ENCODE results near the gene APOD.

Gene APOD

DNA sequence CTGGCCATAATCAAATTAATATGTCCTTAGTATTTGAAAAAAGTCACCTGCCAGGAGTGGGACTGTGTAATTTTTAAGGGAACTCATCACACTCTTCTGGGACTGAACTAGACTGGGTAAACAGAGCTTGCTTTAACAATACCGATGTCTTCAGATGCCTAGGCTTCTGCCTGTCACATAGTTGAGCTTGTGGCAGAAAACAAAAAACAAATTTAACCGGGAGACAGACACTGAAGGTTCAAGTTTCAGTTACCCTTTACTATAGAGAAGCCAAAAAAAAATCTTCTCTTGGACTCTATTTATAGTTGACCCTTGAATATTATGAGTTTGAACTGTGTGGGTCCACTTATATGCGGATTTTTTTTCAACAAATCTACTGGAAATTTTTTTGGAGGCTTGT is 51.4 kb downstream of the APOD start:
- H3K4me3 ChIP-seq (ENCODE audit: low read length in 2 of 2): no peak overlapping the region
- H3K18ac ChIP-seq (ENCODE audit: low read length): no peak overlapping the region
- no peak overlapping the region for H3K23ac ChIP-seq (ENCODE audit: low read depth, low read length, poor library complexity)
- no peak overlapping the region for H3K14ac ChIP-seq (ENCODE audit: low read length)
- H3K9me3 ChIP-seq (replicated peaks in 1 of 2; ENCODE audit: control insufficient read depth in 2 of 2, insufficient read depth in 1 of 2, low read depth in 1 of 2, low read length in 2 of 2): peaks cover 0 to 8% of the 10 kb centered on the region in 2 donors
- peaks cover 1% of the 10 kb centered on the region for H3K79me1 ChIP-seq (ENCODE audit: low read depth, low read length)
- H3K27ac ChIP-seq (replicated peaks; ENCODE audit: low read length): no peak overlapping the region
- peaks cover 0 to 15% of the 10 kb centered on the region in 2 donors for H3K36me3 ChIP-seq (replicated peaks in 1 of 2; ENCODE audit: control insufficient read depth in 2 of 2, insufficient read depth in 2 of 2, low read length in 2 of 2)
- DNase-seq (ENCODE audit: low spot score): no peak
- no peak overlapping the region for H3K9ac ChIP-seq (ENCODE audit: low read depth, low read length, poor library complexity)
- no peak overlapping the region for H2BK120ac ChIP-seq (ENCODE audit: low read depth, low read length)
- H3K4me1 ChIP-seq (ENCODE audit: control insufficient read depth in 2 of 2, insufficient read depth in 1 of 2, low read depth in 1 of 2, low read length in 2 of 2): no peaks in the 10 kb centered on the region
- no peak overlapping the region for H2AFZ ChIP-seq (ENCODE audit: low read length)
- H3K4ac ChIP-seq (ENCODE audit: low read length): no peak overlapping the region
- H2BK5ac ChIP-seq (ENCODE audit: low read length): no peak overlapping the region
- no CpG with 5 or more reads among the region's 3 CpGs for WGBS, 2 donors (ENCODE audit: extremely low coverage in 2 of 2, insufficient read length in 2 of 2, insufficient replicate concordance in 1 of 2)
- H4K8ac ChIP-seq (ENCODE audit: low read depth, low read length): no peak overlapping the region
- no peak overlapping the region for H2BK15ac ChIP-seq (ENCODE audit: low read length)
- no peaks in the 10 kb centered on the region for H3K27me3 ChIP-seq (ENCODE audit: control insufficient read depth in 3 of 3, insufficient read depth in 3 of 3, low read depth in 1 of 3, low read length in 3 of 3)
- H3K4me2 ChIP-seq (ENCODE audit: insufficient read depth, low read length, poor library complexity, severe bottlenecking): no peak overlapping the region
- H2AK5ac ChIP-seq (ENCODE audit: low read depth, low read length): no peak overlapping the region
- no peak overlapping the region for H4K91ac ChIP-seq (ENCODE audit: low read depth, low read length, poor library complexity)
- H2BK12ac ChIP-seq (ENCODE audit: low read length): no peak overlapping the region

DNA sequence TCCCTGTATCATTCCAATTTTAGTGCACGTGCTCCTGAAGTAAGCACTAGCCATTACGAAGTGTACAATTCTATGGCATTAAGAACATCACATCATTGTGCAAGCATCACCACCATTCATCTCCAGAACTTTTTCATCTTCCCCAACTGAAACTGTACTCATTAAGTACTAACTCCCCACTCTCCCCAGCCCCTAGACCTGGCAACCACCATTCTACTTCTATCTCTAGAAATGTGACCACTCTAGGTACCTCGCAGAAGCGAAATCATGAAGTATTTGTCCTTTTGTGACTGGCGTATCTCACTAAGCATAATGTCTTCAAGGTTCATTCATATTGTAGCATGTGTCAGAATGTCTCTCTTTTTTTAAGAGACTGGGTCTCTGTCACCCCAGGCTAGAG is 52.1 kb downstream of the APOD start:
- H4K91ac ChIP-seq (ENCODE audit: low read depth, low read length, poor library complexity): no peak overlapping the region
- WGBS, 2 donors (ENCODE audit: extremely low coverage in 2 of 2, insufficient read length in 2 of 2, insufficient replicate concordance in 1 of 2): no CpG with 5 or more reads among the region's 5 CpGs
- DNase-seq (ENCODE audit: low spot score): no peak

DNA sequence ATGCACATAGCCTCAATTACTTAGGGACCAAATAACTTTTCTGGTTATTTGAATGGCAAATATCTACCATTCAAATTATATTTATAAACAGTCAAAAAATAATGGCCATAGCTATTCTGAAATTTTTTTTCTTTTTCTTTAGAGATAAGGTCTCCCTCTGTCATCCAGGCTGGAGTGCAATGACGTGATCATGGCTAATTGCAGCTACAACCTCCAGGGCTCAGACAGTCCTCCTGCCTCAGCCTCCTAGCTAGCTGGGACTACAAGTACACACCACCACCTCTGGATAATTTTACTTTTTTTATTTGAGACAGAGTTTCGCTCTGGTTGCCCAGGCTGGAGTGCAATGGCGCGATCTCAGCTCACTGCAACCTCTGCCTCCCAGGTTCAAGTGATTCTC is 57.2 kb downstream of the APOD start:
- Histone ChIP-seq H3K4ac (ENCODE audit: low read length) (no peak overlapping the region), H3K9ac (ENCODE audit: low read depth, low read length, poor library complexity) (no peak overlapping the region), H3K4me1 (ENCODE audit: control insufficient read depth in 2 of 2, insufficient read depth in 1 of 2, low read depth in 1 of 2, low read length in 2 of 2) (no peaks in the 10 kb centered on the region), H2AFZ (ENCODE audit: low read length) (no peak overlapping the region), H2BK12ac (ENCODE audit: low read length) (no peak overlapping the region), H4K8ac (ENCODE audit: low read depth, low read length) (no peak overlapping the region), H3K18ac (ENCODE audit: low read length) (no peak overlapping the region), H3K23ac (ENCODE audit: low read depth, low read length, poor library complexity) (no peak overlapping the region), H3K27ac (replicated peaks; ENCODE audit: low read length) (no peak overlapping the region), H4K91ac (ENCODE audit: low read depth, low read length, poor library complexity) (no peak overlapping the region), H3K79me1 (ENCODE audit: low read depth, low read length) (no peaks in the 10 kb centered on the region), H3K4me2 (ENCODE audit: insufficient read depth, low read length, poor library complexity, severe bottlenecking) (no peak overlapping the region), H2BK120ac (ENCODE audit: low read depth, low read length) (no peak overlapping the region), H3K27me3 (ENCODE audit: control insufficient read depth in 3 of 3, insufficient read depth in 3 of 3, low read depth in 1 of 3, low read length in 3 of 3) (no peaks in the 10 kb centered on the region), H3K4me3 (ENCODE audit: low read length in 2 of 2) (no peak overlapping the region), H3K36me3 (replicated peaks in 1 of 2; ENCODE audit: control insufficient read depth in 2 of 2, insufficient read depth in 2 of 2, low read length in 2 of 2) (peaks cover 0 to 40% of the 10 kb centered on the region in 2 donors), H2BK5ac (ENCODE audit: low read length) (no peak overlapping the region), H2BK15ac (ENCODE audit: low read length) (no peak overlapping the region), H2AK5ac (ENCODE audit: low read depth, low read length) (no peak overlapping the region), H3K9me3 (replicated peaks in 1 of 2; ENCODE audit: control insufficient read depth in 2 of 2, insufficient read depth in 1 of 2, low read depth in 1 of 2, low read length in 2 of 2) (no peaks in the 10 kb centered on the region), H3K14ac (ENCODE audit: low read length) (no peak overlapping the region)
- no peak for DNase-seq (ENCODE audit: low spot score)
- no CpG with 5 or more reads among the region's 4 CpGs for WGBS, 2 donors (ENCODE audit: extremely low coverage in 2 of 2, insufficient read length in 2 of 2, insufficient replicate concordance in 1 of 2)

More for the DNA sequence above, 52.1 kb downstream of the APOD start:
- no peaks in the 10 kb centered on the region for H3K4me1 ChIP-seq (ENCODE audit: control insufficient read depth in 2 of 2, insufficient read depth in 1 of 2, low read depth in 1 of 2, low read length in 2 of 2)
- H3K18ac ChIP-seq (ENCODE audit: low read length): no peak overlapping the region
- H3K79me1 ChIP-seq (ENCODE audit: low read depth, low read length): peaks cover 1% of the 10 kb centered on the region
- H2AK5ac ChIP-seq (ENCODE audit: low read depth, low read length): no peak overlapping the region
- H2BK15ac ChIP-seq (ENCODE audit: low read length): no peak overlapping the region
- H2BK5ac ChIP-seq (ENCODE audit: low read length): no peak overlapping the region
- H3K9me3 ChIP-seq (replicated peaks in 1 of 2; ENCODE audit: control insufficient read depth in 2 of 2, insufficient read depth in 1 of 2, low read depth in 1 of 2, low read length in 2 of 2): peaks cover 0 to 8% of the 10 kb centered on the region in 2 donors
- H3K27ac ChIP-seq (replicated peaks; ENCODE audit: low read length): no peak overlapping the region
- H4K8ac ChIP-seq (ENCODE audit: low read depth, low read length): no peak overlapping the region
- H3K4me3 ChIP-seq (ENCODE audit: low read length in 2 of 2): no peak overlapping the region
- no peaks in the 10 kb centered on the region for H3K27me3 ChIP-seq (ENCODE audit: control insufficient read depth in 3 of 3, insufficient read depth in 3 of 3, low read depth in 1 of 3, low read length in 3 of 3)
- H3K4me2 ChIP-seq (ENCODE audit: insufficient read depth, low read length, poor library complexity, severe bottlenecking): no peak overlapping the region
- H2BK12ac ChIP-seq (ENCODE audit: low read length): no peak overlapping the region
- H3K4ac ChIP-seq (ENCODE audit: low read length): no peak overlapping the region
- H3K9ac ChIP-seq (ENCODE audit: low read depth, low read length, poor library complexity): no peak overlapping the region
- H2BK120ac ChIP-seq (ENCODE audit: low read depth, low read length): no peak overlapping the region
- H3K23ac ChIP-seq (ENCODE audit: low read depth, low read length, poor library complexity): no peak overlapping the region
- no peak overlapping the region for H2AFZ ChIP-seq (ENCODE audit: low read length)
- H3K36me3 ChIP-seq (replicated peaks in 1 of 2; ENCODE audit: control insufficient read depth in 2 of 2, insufficient read depth in 2 of 2, low read length in 2 of 2): peaks cover 0 to 15% of the 10 kb centered on the region in 2 donors
- H3K14ac ChIP-seq (ENCODE audit: low read length): no peak overlapping the region

DNA sequence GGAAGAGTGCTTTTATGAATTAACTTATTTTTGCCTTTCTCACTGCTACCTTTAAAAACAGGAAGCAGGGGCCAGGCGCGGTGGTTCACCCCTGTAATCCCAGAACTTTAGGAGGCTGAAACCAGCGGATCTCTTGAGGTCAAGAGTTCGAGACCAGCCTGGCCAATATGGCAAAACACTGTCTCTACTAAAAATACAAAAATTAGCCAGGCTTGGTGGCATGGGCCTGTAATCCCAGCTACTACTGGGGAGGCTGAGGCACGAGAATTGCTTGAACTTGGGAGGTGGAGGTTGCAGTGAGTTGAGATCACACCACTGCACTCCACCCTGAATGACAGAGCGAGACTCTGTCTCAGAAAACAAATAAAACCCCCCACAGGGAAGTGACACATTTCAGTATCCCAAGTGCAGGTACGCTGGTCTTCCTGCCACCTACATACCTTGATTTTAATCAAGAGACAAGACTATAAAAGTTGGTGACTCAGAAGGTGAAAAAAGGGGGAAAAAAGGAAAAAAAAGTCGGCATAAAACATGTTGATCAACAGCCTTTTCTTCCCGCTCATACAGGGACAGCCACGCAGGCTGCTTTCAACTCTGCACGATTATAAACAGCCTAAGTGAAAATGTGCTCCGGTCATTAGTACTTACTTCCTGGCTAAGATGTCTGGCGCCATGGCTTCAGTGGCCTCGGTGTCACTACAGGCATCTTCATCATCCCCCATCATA is 59.4 kb downstream of the APOD start:
- no peak for DNase-seq (ENCODE audit: low spot score)
- no peak overlapping the region for H4K91ac ChIP-seq (ENCODE audit: low read depth, low read length, poor library complexity)
- no peak overlapping the region for H3K4me2 ChIP-seq (ENCODE audit: insufficient read depth, low read length, poor library complexity, severe bottlenecking)
- no peaks in the 10 kb centered on the region for H3K9me3 ChIP-seq (replicated peaks in 1 of 2; ENCODE audit: control insufficient read depth in 2 of 2, insufficient read depth in 1 of 2, low read depth in 1 of 2, low read length in 2 of 2)
- H4K8ac ChIP-seq (ENCODE audit: low read depth, low read length): no peak overlapping the region
- H3K4me3 ChIP-seq (ENCODE audit: low read length in 2 of 2): no peak overlapping the region
- H3K27me3 ChIP-seq (ENCODE audit: control insufficient read depth in 3 of 3, insufficient read depth in 3 of 3, low read depth in 1 of 3, low read length in 3 of 3): no peaks in the 10 kb centered on the region
- no peak overlapping the region for H3K9ac ChIP-seq (ENCODE audit: low read depth, low read length, poor library complexity)
- no peak overlapping the region for H2AFZ ChIP-seq (ENCODE audit: low read length)
- no peak overlapping the region for H2BK5ac ChIP-seq (ENCODE audit: low read length)
- no peak overlapping the region for H3K14ac ChIP-seq (ENCODE audit: low read length)
- no peak overlapping the region for H2AK5ac ChIP-seq (ENCODE audit: low read depth, low read length)
- no peak overlapping the region for H2BK15ac ChIP-seq (ENCODE audit: low read length)
- no peak overlapping the region for H3K18ac ChIP-seq (ENCODE audit: low read length)
- peaks cover 0 to 37% of the 10 kb centered on the region in 2 donors for H3K36me3 ChIP-seq (replicated peaks in 1 of 2; ENCODE audit: control insufficient read depth in 2 of 2, insufficient read depth in 2 of 2, low read length in 2 of 2)
- no peak overlapping the region for H2BK120ac ChIP-seq (ENCODE audit: low read depth, low read length)
- no peak overlapping the region for H3K27ac ChIP-seq (replicated peaks; ENCODE audit: low read length)
- no peaks in the 10 kb centered on the region for H3K4me1 ChIP-seq (ENCODE audit: control insufficient read depth in 2 of 2, insufficient read depth in 1 of 2, low read depth in 1 of 2, low read length in 2 of 2)
- H2BK12ac ChIP-seq (ENCODE audit: low read length): no peak overlapping the region
- H3K4ac ChIP-seq (ENCODE audit: low read length): no peak overlapping the region
- H3K79me1 ChIP-seq (ENCODE audit: low read depth, low read length): no peaks in the 10 kb centered on the region
- no peak overlapping the region for H3K23ac ChIP-seq (ENCODE audit: low read depth, low read length, poor library complexity)
- WGBS, 2 donors (ENCODE audit: extremely low coverage in 2 of 2, insufficient read length in 2 of 2, insufficient replicate concordance in 1 of 2): no CpG with 5 or more reads among the region's 14 CpGs

Data from neuronal stem cell (in vitro differentiated cells).